Fibroblast of the aortic adventitia (primary cell): Measurements from ENCODE around the gene ELOVL5. TPM values are rescaled to one million over a fixed set of nuclear protein-coding genes. Genes with fewer than 3 reads are reported as not detected.

Source experiments
- DNase-seq: peaks from one replicate; pipeline ENCODE4 v3.0.0-alpha.2; 2010; ENCODE audit warnings: low read depth
- H3K4me3 ChIP-seq: 2 replicates; pipeline ENCODE4 v1.5.1; 2011; ENCODE audit warnings: low read depth, mild to moderate bottlenecking, control low read depth, low read length, moderate library complexity
- CTCF ChIP-seq: IDR thresholded peaks from 2 replicates; pipeline ENCODE4 v1.5.1; 2011; ENCODE audit warnings: mild to moderate bottlenecking, low read length, control low read depth, inconsistent platforms; ENCODE audit not compliant: insufficient read depth
- total RNA-seq: library from RNA; depleted of rRNA; stranded (reverse); fragments of >200 nt; gene quantifications from 2 replicates; pipeline ENCODE4 v1.2.3, GENCODE V29; 2012; ENCODE audit warnings: low replicate concordance

Gene ELOVL5
- total RNA-seq, 1 donor: 95.1 TPM

GRCh38 chr6:53313784-53314400 lies 34.9 kb downstream of the ELOVL5 start:
- peak; percentile 84 for DNase-seq
- no peak overlapping the region for H3K4me3 ChIP-seq
- TF ChIP-seq CTCF: peak; percentile 10

- DNase-seq: no peak
- no peak for TF ChIP-seq CTCF
Measured at GRCh38 chr6:53312355-53312754, 36.4 kb downstream of the ELOVL5 start.

GRCh38 chr6:53311586-53311935 lies 37.2 kb downstream of the ELOVL5 start:
- no peak for TF ChIP-seq CTCF
- peak; percentile 40 for DNase-seq
- H3K4me3 ChIP-seq: no peak overlapping the region

More at GRCh38 chr6:53312355-53312754, 36.4 kb downstream of the ELOVL5 start:
- no peak overlapping the region for H3K4me3 ChIP-seq

GRCh38 chr6:53310771-53311585 lies 37.8 kb downstream of the ELOVL5 start:
- no peak for TF ChIP-seq CTCF
- no peak for DNase-seq
- no peak overlapping the region for H3K4me3 ChIP-seq

- DNase-seq: no peak
- no peak for TF ChIP-seq CTCF
Measured at GRCh38 chr6:53309901-53310300, 38.8 kb downstream of the ELOVL5 start.

GRCh38 chr6:53309059-53309900 lies 39.5 kb downstream of the ELOVL5 start:
- DNase-seq: peak; percentile 89
- TF ChIP-seq CTCF: no peak
- no peak overlapping the region for H3K4me3 ChIP-seq

More at GRCh38 chr6:53309901-53310300, 38.8 kb downstream of the ELOVL5 start:
- no peak overlapping the region for H3K4me3 ChIP-seq
